HG03469 (cell line): Measurements from ENCODE around the gene ACER3.

Experiments used
- ATAC-seq: cut with Tn5 transposase; IDR thresholded peaks from one replicate; pipeline ENCODE4 v1.9.1; 2021; ENCODE audit warnings: mild to moderate bottlenecking, moderate library complexity, moderate number of reproducible peaks; ENCODE audit not compliant: unreplicated experiment

Gene ACER3

DNA sequence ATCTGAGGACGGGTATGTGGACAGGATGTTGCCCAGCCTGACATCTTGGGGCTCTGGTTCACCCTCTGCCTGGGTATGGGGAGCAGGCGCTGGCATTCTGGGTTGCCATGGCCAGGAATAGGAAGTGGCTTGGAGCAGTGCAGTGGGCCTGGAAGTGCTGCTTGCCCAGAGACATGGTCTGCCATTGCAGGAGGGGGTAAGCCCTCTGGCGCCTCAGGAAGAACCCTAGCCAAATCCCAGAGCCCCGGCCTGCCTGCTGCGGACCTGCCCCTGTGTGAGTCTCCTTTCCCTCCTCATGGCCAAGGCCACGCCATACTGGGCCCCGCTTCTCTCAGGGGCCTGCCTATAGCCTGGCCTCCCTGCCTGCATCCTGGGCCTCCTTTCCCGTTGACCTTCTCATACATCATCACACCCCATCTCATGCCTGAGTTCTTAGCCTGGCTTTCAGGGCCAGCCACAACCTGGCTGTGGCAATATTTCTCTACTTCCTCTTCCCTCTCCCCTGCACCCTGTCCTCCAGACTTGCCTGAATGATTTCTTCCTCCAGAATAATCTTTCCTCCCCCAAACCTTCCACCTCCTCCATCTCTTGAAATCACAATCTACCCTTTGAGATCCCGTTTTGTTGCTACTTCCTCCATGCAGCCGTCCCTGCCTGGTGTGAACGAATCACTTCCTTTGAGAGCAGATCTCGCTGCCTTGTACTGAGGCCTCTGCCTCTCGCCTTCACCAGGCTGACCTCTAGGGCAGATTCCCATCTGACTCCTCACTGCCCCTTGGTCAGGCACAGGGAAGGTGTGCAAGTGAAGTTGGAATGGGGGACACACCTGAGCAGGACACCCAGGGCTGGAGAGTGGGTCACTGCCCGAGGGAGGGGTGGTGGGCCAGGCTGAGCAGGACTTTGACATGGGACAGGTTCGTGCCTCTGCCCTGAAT, 211.2 kb downstream of the ACER3 start:
- no peak for ATAC-seq

DNA sequence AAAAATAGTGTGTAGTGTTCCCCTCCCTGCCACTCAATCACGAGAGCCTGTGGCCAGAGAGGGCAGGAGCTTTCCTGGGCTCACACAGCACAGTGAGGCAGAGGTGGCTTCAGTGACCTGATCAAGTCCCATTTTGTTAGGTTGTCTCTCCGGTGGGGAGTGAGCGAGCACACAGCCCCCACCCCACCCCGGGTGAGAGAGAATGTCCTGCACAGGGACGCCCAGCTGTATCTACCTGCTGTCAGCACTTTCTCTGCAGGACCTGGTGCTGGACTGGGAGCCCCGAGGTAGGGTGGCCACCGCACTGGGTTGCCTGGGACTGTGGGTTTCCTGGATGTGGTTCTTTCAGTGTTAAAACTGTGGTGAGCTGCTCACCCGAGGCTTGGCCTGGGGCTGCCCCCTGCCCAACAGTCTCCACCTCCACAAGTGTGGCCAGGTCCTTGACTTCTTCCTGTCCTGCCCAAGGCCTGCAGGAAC, 212.2 kb downstream of the ACER3 start:
- no peak for ATAC-seq

DNA sequence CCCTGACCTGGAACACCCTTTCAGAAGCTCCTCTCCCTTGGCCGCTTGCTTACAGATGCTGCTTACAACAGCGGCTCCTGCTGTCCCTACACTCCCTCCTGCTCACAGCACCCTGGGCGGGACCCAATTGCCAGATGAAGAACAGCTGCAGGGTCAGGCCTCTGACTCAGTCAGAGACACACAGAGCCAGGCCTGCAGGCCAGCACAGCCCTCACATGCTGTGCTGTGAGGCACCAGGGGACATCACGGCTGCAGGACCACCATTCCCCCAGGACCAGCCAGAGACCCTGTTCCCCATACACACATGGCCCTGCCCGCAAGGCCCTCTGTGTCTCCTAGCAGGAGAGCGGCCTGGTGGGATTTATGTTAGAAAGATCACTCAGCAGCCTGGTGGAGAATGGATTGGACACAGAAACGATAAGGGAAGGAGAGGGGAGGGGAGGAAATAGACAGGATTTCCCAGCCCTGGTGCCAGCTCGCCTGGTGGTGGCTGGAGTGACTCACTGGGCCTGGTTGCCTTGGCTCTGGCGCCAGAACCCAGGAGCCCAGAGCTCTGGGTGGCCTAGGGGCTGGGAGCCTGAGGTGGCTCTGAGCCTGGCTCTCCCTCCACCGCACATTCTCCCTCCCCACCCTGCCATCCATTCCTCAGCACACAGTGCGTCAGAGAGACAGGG, 212.7 kb downstream of the ACER3 start:
- no peak for ATAC-seq

DNA sequence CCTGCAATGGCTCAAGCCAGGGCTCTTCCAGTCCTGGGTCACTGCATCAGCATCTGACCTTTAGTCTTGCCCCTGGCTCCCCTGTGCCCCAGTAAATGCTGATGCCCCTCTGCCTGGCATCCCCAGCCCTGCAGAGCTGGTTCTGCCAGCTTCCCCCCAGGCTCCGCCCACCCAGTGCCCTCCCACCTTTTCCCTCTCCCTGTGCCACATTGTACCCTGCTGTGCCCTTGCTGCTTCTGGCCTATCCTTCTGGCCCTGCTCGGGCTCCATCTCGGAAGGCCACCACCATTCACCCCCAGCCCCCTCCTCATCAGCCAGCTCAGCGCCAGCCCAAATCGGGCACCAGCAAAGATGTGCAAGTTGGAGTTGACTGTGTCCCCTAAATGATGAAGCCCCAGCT, 213.5 kb downstream of the ACER3 start:
- no peak for ATAC-seq

DNA sequence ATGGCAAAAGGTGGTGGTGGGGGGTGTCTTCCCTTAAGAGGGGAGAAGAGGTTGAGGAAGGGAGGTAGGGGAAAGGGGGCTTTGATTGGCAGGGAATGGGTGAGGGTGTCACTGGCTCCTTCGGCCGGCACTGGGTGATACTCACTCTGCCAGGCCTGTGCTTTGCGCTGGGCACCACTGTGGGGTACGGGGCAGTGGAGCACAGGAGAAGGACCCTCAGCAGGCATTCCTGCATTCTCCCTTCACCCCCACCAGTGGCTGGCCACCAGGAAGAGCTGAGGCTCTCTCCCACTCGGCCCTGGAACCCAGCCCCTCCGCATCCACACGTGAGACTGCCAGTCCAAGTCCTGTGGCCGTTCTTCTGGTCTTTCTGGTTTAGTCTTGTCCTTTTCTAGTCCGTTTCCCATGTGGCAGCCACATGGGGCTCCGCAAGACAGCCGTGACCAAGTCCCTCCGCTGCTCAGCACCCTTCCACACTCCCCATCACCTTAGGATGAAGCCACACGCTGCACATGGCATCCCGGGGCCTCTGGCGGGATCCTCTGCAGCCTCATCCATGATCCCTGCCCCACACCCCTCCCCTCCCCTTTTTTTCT, 214.0 kb downstream of the ACER3 start:
- ATAC-seq, result no peak

DNA sequence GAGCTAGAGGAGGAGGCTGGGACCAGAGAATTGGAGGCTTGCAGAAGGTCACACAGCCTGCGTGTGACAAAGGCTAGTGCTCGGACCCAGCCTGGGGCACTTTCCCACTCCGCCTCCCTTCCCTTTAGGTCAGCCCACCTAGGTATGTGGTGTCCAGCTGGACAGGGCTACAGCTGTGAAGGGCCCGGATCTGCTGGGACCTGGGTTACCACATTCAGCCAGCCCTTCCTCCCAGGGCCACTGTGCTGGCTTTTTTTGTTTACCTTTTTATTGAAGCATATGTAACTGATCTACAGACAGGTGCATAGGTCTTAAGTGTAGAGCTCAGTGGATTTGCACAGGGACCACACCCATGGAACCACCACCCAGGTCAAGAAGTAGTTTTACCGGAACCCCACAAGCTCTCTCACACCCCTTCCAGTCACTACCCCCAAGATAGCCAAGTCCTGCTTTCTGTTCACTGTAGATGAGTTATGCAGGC, 214.7 kb downstream of the ACER3 start:
- ATAC-seq, result no peak
